ENCODE measurements around the gene TMBIM4. TPM values are rescaled to one million over a fixed set of nuclear protein-coding genes. Genes with fewer than 3 reads are reported as not detected.

The TMBIM4 gene
- total RNA-seq, 4 donors from 2014 or later, result 73.5 to 110 (median 80.9) TPM

DNA sequence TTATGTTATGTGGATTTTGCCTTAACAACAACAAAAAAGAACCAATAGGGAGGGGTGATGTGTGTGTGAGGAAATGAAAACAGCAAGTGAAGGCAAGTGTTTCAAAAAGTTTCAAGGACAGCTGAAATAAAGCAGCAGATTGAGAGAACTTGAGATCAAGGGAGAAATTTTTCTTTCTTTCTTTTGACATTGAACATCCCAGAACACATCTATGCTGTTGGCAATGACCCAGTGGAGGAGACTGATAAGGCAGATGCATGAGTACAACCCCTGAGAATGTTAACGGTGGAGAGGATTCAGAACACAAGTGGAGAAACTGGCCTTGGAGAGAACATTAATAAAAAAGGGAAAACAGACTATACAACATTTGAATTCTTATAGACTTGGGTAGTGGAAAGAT lies 42.1 kb downstream of the TMBIM4 start:
- DNase-seq, result no peak
- no peaks in the 10 kb centered on the region for H3K9me3 ChIP-seq
- H3K36me3 ChIP-seq, result peaks cover 0 to 47% of the 10 kb centered on the region in 2 donors
- no peak overlapping the region for H3K27ac ChIP-seq
- H3K4me1 ChIP-seq, result peaks cover 12 to 17% of the 10 kb centered on the region in 2 donors
- no peaks in the 10 kb centered on the region for H3K27me3 ChIP-seq
- no peak overlapping the region for H3K4me3 ChIP-seq
- no peak for ATAC-seq
- in situ Hi-C loops (cut with MboI; ENCODE audit: low sequenced_read_pairs in 4 of 4) (loop anchor here in 1 of 4 donors (25.0 kb wide), 1 partner anchor 285 kb away; no protein-coding TSS in a partner anchor), intact Hi-C loops (cut with DNase I; ENCODE audit: low total_unique reads) (no loop called here)
- TF ChIP-seq, protein P1, sequence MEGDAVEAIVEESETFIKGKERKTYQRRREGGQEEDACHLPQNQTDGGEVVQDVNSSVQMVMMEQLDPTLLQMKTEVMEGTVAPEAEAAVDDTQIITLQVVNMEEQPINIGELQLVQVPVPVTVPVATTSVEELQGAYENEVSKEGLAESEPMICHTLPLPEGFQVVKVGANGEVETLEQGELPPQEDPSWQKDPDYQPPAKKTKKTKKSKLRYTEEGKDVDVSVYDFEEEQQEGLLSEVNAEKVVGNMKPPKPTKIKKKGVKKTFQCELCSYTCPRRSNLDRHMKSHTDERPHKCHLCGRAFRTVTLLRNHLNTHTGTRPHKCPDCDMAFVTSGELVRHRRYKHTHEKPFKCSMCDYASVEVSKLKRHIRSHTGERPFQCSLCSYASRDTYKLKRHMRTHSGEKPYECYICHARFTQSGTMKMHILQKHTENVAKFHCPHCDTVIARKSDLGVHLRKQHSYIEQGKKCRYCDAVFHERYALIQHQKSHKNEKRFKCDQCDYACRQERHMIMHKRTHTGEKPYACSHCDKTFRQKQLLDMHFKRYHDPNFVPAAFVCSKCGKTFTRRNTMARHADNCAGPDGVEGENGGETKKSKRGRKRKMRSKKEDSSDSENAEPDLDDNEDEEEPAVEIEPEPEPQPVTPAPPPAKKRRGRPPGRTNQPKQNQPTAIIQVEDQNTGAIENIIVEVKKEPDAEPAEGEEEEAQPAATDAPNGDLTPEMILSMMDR (IDR thresholded peaks at IDR 0.05 in 4 of 5, conservative IDR thresholded peaks at IDR 0.05 in 1 of 5), result no peak
- no peak for TF ChIP-seq POLR2A (IDR thresholded peaks at IDR 0.05)

DNA sequence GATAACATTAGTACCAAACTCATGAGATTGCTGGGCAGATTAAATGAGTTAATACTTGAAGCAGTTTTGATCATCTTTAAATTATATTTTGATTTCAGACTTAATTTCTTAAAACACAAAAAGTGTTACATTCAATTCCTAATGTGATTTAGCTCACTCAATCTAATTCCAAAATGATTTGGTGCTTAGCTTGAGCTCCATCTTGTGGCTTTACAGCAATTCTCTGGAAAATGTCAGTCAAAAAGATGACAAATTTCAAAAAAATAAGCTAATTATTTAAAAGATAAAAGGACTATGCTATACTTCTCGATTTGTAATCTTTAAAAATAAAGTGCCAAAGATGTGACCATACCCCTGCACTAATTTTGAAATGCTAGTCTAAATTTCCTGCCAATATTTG lies 49.3 kb downstream of the TMBIM4 start:
- Histone ChIP-seq H3K4me1 (no peaks in the 10 kb centered on the region), H3K9me3 (no peaks in the 10 kb centered on the region), H3K4me3 (no peak overlapping the region), H3K27ac (no peak overlapping the region), H3K36me3 (peaks cover 0 to 33% of the 10 kb centered on the region in 2 donors), H3K27me3 (no peaks in the 10 kb centered on the region)
- ATAC-seq (no peak), DNase-seq (no peak)
- intact Hi-C loops (cut with DNase I; ENCODE audit: low total_unique reads), result no loop called here
- TF ChIP-seq, protein P1 (IDR thresholded peaks at IDR 0.05 in 4 of 5, conservative IDR thresholded peaks at IDR 0.05 in 1 of 5), result no peak
- TF ChIP-seq POLR2A (IDR thresholded peaks at IDR 0.05), result no peak
- in situ Hi-C loops (cut with MboI; ENCODE audit: low sequenced_read_pairs in 4 of 4), result no loop called here

DNA sequence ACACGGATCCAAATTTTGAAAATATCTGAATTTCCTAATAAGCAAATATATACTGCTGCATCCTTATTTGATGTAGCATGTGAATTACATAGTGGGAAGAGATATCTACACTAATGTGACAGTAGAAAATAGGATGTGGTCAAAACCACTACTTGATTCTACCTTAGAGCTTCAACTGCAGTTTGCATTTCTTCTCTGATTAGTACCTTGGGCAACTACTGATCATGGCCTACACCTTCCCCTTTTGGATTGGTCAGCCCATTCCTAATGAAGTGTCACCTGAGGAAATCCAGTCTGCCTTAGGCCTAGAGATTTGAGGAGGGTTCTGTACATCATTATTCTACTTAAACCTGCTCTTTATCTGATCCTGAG lies 49.9 kb downstream of the TMBIM4 start:
- no peak for TF ChIP-seq POLR2A (IDR thresholded peaks at IDR 0.05)
- TF ChIP-seq, protein P1 (IDR thresholded peaks at IDR 0.05 in 4 of 5, conservative IDR thresholded peaks at IDR 0.05 in 1 of 5), result no peak
- Histone ChIP-seq H3K9me3 (no peaks in the 10 kb centered on the region), H3K4me1 (no peaks in the 10 kb centered on the region), H3K27ac (no peak overlapping the region), H3K27me3 (no peaks in the 10 kb centered on the region), H3K4me3 (no peak overlapping the region), H3K36me3 (peaks cover 0 to 30% of the 10 kb centered on the region in 2 donors)
- no peak for ATAC-seq
- in situ Hi-C loops (cut with MboI; ENCODE audit: low sequenced_read_pairs in 4 of 4) (no loop called here), intact Hi-C loops (cut with DNase I; ENCODE audit: low total_unique reads) (no loop called here)
- DNase-seq, result no peak

DNA sequence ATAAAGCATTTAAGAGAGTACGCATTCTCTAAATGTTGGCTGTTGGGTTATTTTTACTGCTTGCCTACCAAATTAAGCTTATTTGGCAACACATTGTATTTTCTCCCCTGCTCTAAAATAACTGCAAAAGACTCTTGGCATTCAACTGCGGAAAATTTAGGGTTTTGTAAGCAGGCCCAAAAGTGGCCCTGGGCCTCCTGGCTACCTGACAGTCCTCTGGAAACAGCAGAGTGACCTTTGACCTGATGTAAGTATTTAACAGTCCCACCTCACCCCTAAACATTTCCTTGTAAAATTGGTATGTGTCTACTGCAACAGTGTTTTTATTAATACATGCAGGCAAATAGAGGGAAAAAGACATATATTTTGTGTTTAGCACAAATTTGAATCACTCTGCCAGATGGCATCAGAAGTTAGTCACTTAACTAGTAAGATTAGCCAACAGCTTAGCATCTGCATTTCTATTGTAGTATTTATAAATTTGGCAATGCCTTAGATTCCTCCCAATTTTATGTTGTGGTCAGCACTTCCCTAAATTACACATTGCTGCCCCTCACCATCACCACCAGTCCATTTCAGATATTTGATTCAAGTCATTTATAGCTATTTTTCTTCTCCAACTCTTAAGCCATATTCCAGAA lies 50.4 kb downstream of the TMBIM4 start:
- ATAC-seq, result no peak
- Histone ChIP-seq H3K4me3 (no peak overlapping the region), H3K4me1 (no peaks in the 10 kb centered on the region), H3K27ac (no peak overlapping the region), H3K36me3 (peaks cover 0 to 26% of the 10 kb centered on the region in 2 donors), H3K9me3 (no peaks in the 10 kb centered on the region), H3K27me3 (no peaks in the 10 kb centered on the region)
- intact Hi-C loops (cut with DNase I; ENCODE audit: low total_unique reads) (no loop called here), in situ Hi-C loops (cut with MboI; ENCODE audit: low sequenced_read_pairs in 4 of 4) (no loop called here)
- no peak for DNase-seq
- no peak for TF ChIP-seq POLR2A (IDR thresholded peaks at IDR 0.05)
- TF ChIP-seq, protein P1 (IDR thresholded peaks at IDR 0.05 in 4 of 5, conservative IDR thresholded peaks at IDR 0.05 in 1 of 5), result no peak

All from gastrocnemius medialis (tissue), 4 donors.